Dermis blood vessel endothelial cell (primary cell): ENCODE measurements around the gene GRK6. TPM values are rescaled to one million over a fixed set of nuclear protein-coding genes. Genes with fewer than 3 reads are reported as not detected.

Experiments used
- DNase-seq: peaks from one replicate; pipeline ENCODE4 v3.0.0; 2010
- total RNA-seq: library from RNA; depleted of rRNA; stranded (reverse); fragments of >200 nt; gene quantifications from 2 replicates; pipeline ENCODE4 v1.2.3, GENCODE V29; 2014

GRK6 gene
- total RNA-seq, 1 donor from 2014 or later: 22.0 TPM

- DNase-seq: peak; percentile 40
Measured at GRCh38 chr5:177487975-177488374, 61.5 kb downstream of the GRK6 start.

GRCh38 chr5:177489119-177489716 lies 62.7 kb downstream of the GRK6 start:
- DNase-seq: peak; percentile 46

- no peak for DNase-seq
Measured at GRCh38 chr5:177490311-177490991, 64.0 kb downstream of the GRK6 start.

GRCh38 chr5:177490992-177491391 lies 64.5 kb downstream of the GRK6 start:
- DNase-seq: no peak

- peak; percentile 76 for DNase-seq
Measured at GRCh38 chr5:177491429-177491945, 65.0 kb downstream of the GRK6 start.

GRCh38 chr5:177491983-177492746 lies 65.7 kb downstream of the GRK6 start:
- no peak for DNase-seq

Other genes with a start within 250 kb of the GRK6 start
- 12.8 and 20.8 TPM in 2 replicates for gene RAB24, start 123.0 kb upstream of the GRK6 start, total RNA-seq
- 125 and 161 TPM in 2 replicates for gene PRELID1, start 122.9 kb upstream of the GRK6 start, total RNA-seq
- gene MXD3, start 114.8 kb upstream of the GRK6 start, total RNA-seq: 20.9 and 38.5 TPM in 2 replicates
- 407 and 457 TPM in 2 replicates for gene LMAN2, start 75.0 kb upstream of the GRK6 start, total RNA-seq
- 4.4 and 9.9 TPM in 2 replicates for gene RGS14, start 68.8 kb upstream of the GRK6 start, total RNA-seq
- not detected in 2 replicates for gene SLC34A1, start 42.2 kb upstream of the GRK6 start, total RNA-seq
- not detected in 2 replicates for gene PFN3, start 26.0 kb upstream of the GRK6 start, total RNA-seq
- gene F12, start 17.1 kb upstream of the GRK6 start, total RNA-seq: 0.85 and 1.3 TPM in 2 replicates
- 4.5 and 4.8 TPM in 2 replicates for gene PRR7, start 20.1 kb downstream of the GRK6 start, total RNA-seq
- gene DBN1, start 47.0 kb downstream of the GRK6 start, total RNA-seq: 147 and 157 TPM in 2 replicates
- gene PDLIM7, start 70.9 kb downstream of the GRK6 start, total RNA-seq: 38.3 and 73.0 TPM in 2 replicates
- gene DOK3, start 83.2 kb downstream of the GRK6 start, total RNA-seq: 2.0 and 4.6 TPM in 2 replicates
- gene DDX41, start 90.3 kb downstream of the GRK6 start, total RNA-seq: 68.2 and 98.8 TPM in 2 replicates
- 14.6 and 31.0 TPM in 2 replicates for gene FAM193B, start 127.9 kb downstream of the GRK6 start, total RNA-seq
- gene TMED9, start 165.5 kb downstream of the GRK6 start, total RNA-seq: 174 and 176 TPM in 2 replicates
- gene B4GALT7, start 173.5 kb downstream of the GRK6 start, total RNA-seq: 31.0 and 35.6 TPM in 2 replicates